Naive thymus-derived CD8-positive, alpha-beta T cell (primary cell): ENCODE measurements around the gene CYP2R1. TPM values are rescaled to one million over a fixed set of nuclear protein-coding genes. Genes with fewer than 3 reads are reported as not detected.
A peak's percentile ranks its signal among the peaks of the same experiment; 100 is the strongest.
"Not testable (repeated sequence)": the region's sequence is repeated elsewhere in the genome, so short reads cannot be mapped to it uniquely, and the experiment has no call there.

Source experiments
- ATAC-seq, 2 donors: fragments of 150-1000 bp; cut with Tn5 transposase in 1 of 2; sonication (Bioruptor Pico), chemical (Tn5 transposase) in 1 of 2; 1 replicate in 1 of 2; 2 replicates in 1 of 2; pipeline ENCODE4 v1.10.0; 2021; ENCODE audit warnings: mild to moderate bottlenecking in 2 of 2, moderate library complexity in 2 of 2
- POLR2A ChIA-PET: fragments of 350-600 bp; sonication (Branson Sonifier 250); formaldehyde crosslinking; loops from one replicate; lab custom pipeline; 2021; ENCODE audit warnings: antibody characterized with exemption; lab: Charles Lee
- DNase-seq, 10 donors: peaks; one replicate each; pipeline versions ENCODE4 v3.0.0 to v3.0.0-alpha.2; 2020 to 2022
- H3K27ac Mint-ChIP-seq, 10 donors: one replicate each; pipeline ENCODE4 v1.8.0; 2020 to 2022; ENCODE audit warnings: mild to moderate bottlenecking in 10 of 10, mixed read lengths in 10 of 10, moderate library complexity in 4 of 10, inconsistent platforms in 1 of 10
- H3K27me3 Mint-ChIP-seq, 5 donors: one replicate each; pipeline ENCODE4 v1.8.0; 2021 to 2022; ENCODE audit warnings: mixed read lengths in 5 of 5
- H3K36me3 Mint-ChIP-seq, 3 donors: one replicate each; pipeline ENCODE4 v1.8.0; 2020 to 2022; ENCODE audit warnings: mixed read lengths in 3 of 3, mild to moderate bottlenecking in 2 of 3, inconsistent platforms in 1 of 3
- H3K4me1 Mint-ChIP-seq, 4 donors: one replicate each; pipeline ENCODE4 v1.8.0; 2021 to 2022; ENCODE audit warnings: mixed read lengths in 4 of 4
- H3K4me3 Mint-ChIP-seq, 10 donors: one replicate each; pipeline ENCODE4 v1.8.0; 2020 to 2022; ENCODE audit warnings: mild to moderate bottlenecking in 10 of 10, mixed read lengths in 10 of 10, moderate library complexity in 6 of 10, inconsistent platforms in 1 of 10
- H3K9me3 Mint-ChIP-seq, 9 donors: one replicate each; pipeline ENCODE4 v1.8.0; 2020 to 2022; ENCODE audit warnings: mixed read lengths in 9 of 9, mild to moderate bottlenecking in 3 of 9, inconsistent platforms in 1 of 9, moderate library complexity in 1 of 9
- polyA plus RNA-seq, 3 donors: library from polyadenylated mRNA; unstranded; fragments of 300-500 nt; fragmentation: Illumina TruSeq; gene quantifications; one replicate each; pipeline ENCODE4 v1.2.3, GENCODE V29; 2021
- total RNA-seq, 8 experiments: library from RNA in 2 of 8; stranded (reverse) in 2 of 8; gene quantifications; one replicate each; pipeline ENCODE4 v1.2.3 and lab custom pipeline; 2021 to 2026

The CYP2R1 gene
- total and polyA plus RNA-seq, 5 experiments from 2014 or later = 11.9 to 19.4 (median 14.7) TPM

GRCh38 chr11:14886513-14886912, 5.5 kb downstream of the CYP2R1 start:
- H3K4me3 Mint-ChIP-seq = peak overlapping the region in 1 of 10 donors; percentile 36
- H3K27ac Mint-ChIP-seq = peak overlapping the region in 8 of 10 donors; percentile 13 to 75 (median 33)
- H3K9me3 Mint-ChIP-seq = peaks cover 0 to 12% (median 5%) of the 10 kb centered on the region in 9 donors
- DNase-seq = no peak
- peaks cover 24 to 59% (median 52%) of the 10 kb centered on the region in 4 donors for H3K4me1 Mint-ChIP-seq
- peaks cover 9 to 15% (median 12%) of the 10 kb centered on the region in 3 donors for H3K36me3 Mint-ChIP-seq
- POLR2A ChIA-PET = no interaction called here
- no peak for ATAC-seq
- no peaks in the 10 kb centered on the region for H3K27me3 Mint-ChIP-seq

DNA sequence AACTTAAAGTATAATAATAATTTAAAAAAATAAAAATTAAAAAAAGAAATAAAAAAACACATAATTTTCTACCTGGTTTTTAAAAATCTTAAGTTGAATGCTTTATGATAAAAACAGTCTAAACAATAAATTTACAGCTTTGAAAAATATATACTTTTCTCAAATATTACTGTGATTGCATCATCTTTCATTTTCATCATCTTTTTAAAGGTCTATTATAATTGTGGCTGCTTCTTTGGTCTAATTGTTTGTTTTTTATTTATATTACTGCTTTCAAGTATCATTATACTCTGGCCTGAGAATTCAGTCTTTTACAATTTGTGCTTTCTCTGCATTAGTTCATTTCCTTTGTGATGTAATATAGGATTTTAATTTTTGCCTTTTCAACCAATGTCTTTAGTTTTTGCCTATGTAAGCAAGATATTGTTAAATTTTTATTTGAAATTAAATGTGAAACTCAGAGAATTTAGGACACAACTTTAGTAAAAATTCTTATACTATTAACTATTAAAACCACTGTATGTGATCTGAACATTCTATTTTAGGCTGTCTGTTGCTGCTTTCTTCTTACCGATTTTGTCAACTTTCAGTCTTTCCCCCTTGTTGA, 7.3 kb downstream of the CYP2R1 start:
- DNase-seq (no peak), ATAC-seq (no peak)
- Mint-ChIP-seq H3K27ac (peak overlapping the region in 5 of 10 donors; percentile 4 to 22 (median 10)), H3K27me3 (no peaks in the 10 kb centered on the region), H3K36me3 (peaks cover 12 to 32% (median 29%) of the 10 kb centered on the region in 3 donors), H3K4me1 (peaks cover 19 to 45% (median 40%) of the 10 kb centered on the region in 4 donors), H3K4me3 (no peak overlapping the region), H3K9me3 (peaks cover 0 to 15% (median 8%) of the 10 kb centered on the region in 9 donors)
- POLR2A ChIA-PET = no interaction called here

- POLR2A ChIA-PET, DNase-seq, H3K27me3 Mint-ChIP-seq, ATAC-seq, H3K4me3 Mint-ChIP-seq, H3K27ac Mint-ChIP-seq: not testable (repeated sequence)
- peaks cover 17 to 34% (median 31%) of the 10 kb centered on the region in 4 donors for H3K4me1 Mint-ChIP-seq
- H3K9me3 Mint-ChIP-seq = peaks cover 0 to 15% (median 8%) of the 10 kb centered on the region in 9 donors
- H3K36me3 Mint-ChIP-seq = peaks cover 12 to 40% (median 34%) of the 10 kb centered on the region in 3 donors
Observed at GRCh38 chr11:14883683-14884082, 8.3 kb downstream of the CYP2R1 start.

DNA sequence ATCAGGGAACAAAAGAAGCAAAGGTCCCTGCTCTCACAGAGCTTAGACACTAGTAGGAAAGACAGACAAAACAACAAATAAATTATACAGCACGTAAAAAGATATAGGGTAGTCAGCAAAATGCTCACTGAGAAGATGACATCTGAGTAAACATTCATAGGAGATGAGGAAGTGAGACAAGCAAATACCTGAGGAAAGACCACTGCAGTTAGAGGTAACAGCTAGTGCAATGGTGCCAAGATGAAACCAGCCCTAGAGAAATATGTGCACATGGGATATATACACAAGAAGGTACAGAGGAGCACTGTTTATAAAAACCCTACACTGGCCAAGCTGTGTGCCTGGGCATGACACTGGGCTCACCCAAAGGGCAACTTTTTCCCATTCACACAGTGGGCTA, 9.8 kb downstream of the CYP2R1 start:
- H3K36me3 Mint-ChIP-seq = peaks cover 18 to 53% (median 47%) of the 10 kb centered on the region in 3 donors

GRCh38 chr11:14881576-14882193, 10.3 kb downstream of the CYP2R1 start:
- H3K27me3 Mint-ChIP-seq = no peaks in the 10 kb centered on the region
- no peak overlapping the region for H3K4me3 Mint-ChIP-seq
- peaks cover 18 to 56% (median 47%) of the 10 kb centered on the region in 3 donors for H3K36me3 Mint-ChIP-seq
- H3K9me3 Mint-ChIP-seq = peaks cover 0 to 15% (median 8%) of the 10 kb centered on the region in 9 donors
- peaks cover 4 to 19% (median 17%) of the 10 kb centered on the region in 4 donors for H3K4me1 Mint-ChIP-seq
- DNase-seq (no peak), ATAC-seq (no peak)
- POLR2A ChIA-PET = no interaction called here
- peak overlapping the region in 4 of 10 donors; percentile 2 to 68 (median 44) for H3K27ac Mint-ChIP-seq

More for the DNA sequence above, 9.8 kb downstream of the CYP2R1 start:
- Mint-ChIP-seq H3K27me3 (no peaks in the 10 kb centered on the region), H3K9me3 (peaks cover 0 to 15% (median 8%) of the 10 kb centered on the region in 9 donors), H3K27ac (peak overlapping the region in 4 of 10 donors; percentile 2 to 79 (median 40)), H3K4me3 (no peak overlapping the region), H3K4me1 (peaks cover 8 to 23% (median 22%) of the 10 kb centered on the region in 4 donors)
- POLR2A ChIA-PET = no interaction called here
- no peak for ATAC-seq
- DNase-seq = no peak

DNA sequence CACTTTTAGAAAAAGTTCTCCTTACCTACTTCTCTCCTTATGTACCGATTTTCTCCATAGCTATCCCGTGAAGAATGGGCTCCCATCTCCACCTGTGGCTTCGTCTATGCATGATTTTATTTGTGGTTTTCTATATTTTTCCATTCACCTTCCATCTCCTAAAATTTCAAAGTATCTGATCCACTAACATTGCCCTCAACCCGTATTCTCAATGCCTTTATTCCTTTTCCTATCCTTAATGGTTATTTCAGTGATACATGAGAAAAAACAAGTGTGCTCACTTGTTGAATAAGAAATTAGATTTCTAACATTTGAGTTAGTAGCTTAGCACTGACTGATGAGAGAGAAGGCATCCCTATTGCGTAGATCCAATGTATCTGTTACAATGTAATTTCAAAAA, 16.9 kb downstream of the CYP2R1 start:
- H3K27me3 Mint-ChIP-seq = peaks cover 0 to 1% (median 0%) of the 10 kb centered on the region in 5 donors
- H3K27ac Mint-ChIP-seq = peak overlapping the region in 6 of 10 donors; percentile 3 to 71 (median 56)
- H3K4me1 Mint-ChIP-seq = peaks cover 4 to 30% (median 14%) of the 10 kb centered on the region in 4 donors
- ATAC-seq = no peak
- peaks cover 13 to 85% (median 48%) of the 10 kb centered on the region in 3 donors for H3K36me3 Mint-ChIP-seq
- H3K9me3 Mint-ChIP-seq = no peaks in the 10 kb centered on the region
- H3K4me3 Mint-ChIP-seq = no peak overlapping the region
- DNase-seq = no peak
- POLR2A ChIA-PET = no interaction called here

DNA sequence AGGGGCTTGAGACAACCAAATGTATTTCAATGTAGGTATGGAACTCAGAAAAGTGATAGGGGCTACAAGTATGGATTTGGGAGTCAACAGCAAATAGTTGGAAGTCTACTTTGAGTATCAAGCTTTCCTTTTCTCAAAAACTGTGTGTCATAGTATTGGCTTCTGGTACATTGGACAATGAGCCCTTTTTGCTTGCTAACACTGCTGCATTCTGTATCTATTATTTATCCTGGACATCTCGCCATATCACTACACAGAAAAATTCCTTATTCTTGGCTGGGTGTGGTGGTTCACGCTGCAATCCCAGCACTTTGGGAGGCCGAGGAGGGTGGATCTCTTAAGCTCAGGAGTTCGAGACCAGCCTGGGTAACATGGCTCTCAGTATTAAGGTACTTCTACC, 18.4 kb downstream of the CYP2R1 start:
- Mint-ChIP-seq H3K9me3 (no peaks in the 10 kb centered on the region), H3K27ac (peak overlapping the region in 6 of 10 donors; percentile 15 to 72 (median 48)), H3K36me3 (peaks cover 12 to 89% (median 45%) of the 10 kb centered on the region in 3 donors), H3K27me3 (peaks cover 0 to 1% (median 0%) of the 10 kb centered on the region in 5 donors), H3K4me1 (peaks cover 6 to 43% (median 16%) of the 10 kb centered on the region in 4 donors), H3K4me3 (no peak overlapping the region)
- POLR2A ChIA-PET = no interaction called here
- ATAC-seq = no peak
- no peak for DNase-seq

DNA sequence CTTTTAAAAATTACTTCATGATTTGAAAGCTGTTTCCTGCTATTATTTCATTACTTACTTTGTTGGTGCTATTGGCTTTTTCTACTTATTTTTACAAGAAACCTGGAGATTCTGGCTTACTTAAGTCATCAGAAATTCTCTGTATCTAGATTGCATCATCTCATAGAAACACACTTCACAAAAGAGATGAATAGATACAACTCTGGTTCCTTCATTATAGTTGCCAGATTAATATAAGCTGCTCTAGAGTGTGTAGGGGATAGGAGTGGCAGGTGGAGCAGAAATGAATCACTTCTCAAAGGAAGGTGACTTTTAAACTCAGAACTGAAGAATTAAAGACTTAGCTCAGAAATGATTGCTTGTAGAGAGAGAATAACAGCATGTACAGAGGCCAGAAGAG, 20.0 kb downstream of the CYP2R1 start:
- Mint-ChIP-seq H3K4me1 (peaks cover 6 to 38% (median 18%) of the 10 kb centered on the region in 4 donors), H3K27me3 (peaks cover 0 to 1% (median 0%) of the 10 kb centered on the region in 5 donors), H3K27ac (peak overlapping the region in 8 of 10 donors; percentile 1 to 92 (median 54)), H3K4me3 (peak overlapping the region in 1 of 10 donors; percentile 8), H3K36me3 (peaks cover 11 to 90% (median 38%) of the 10 kb centered on the region in 3 donors), H3K9me3 (no peaks in the 10 kb centered on the region)
- no peak for ATAC-seq
- POLR2A ChIA-PET = no interaction called here
- DNase-seq = no peak

DNA sequence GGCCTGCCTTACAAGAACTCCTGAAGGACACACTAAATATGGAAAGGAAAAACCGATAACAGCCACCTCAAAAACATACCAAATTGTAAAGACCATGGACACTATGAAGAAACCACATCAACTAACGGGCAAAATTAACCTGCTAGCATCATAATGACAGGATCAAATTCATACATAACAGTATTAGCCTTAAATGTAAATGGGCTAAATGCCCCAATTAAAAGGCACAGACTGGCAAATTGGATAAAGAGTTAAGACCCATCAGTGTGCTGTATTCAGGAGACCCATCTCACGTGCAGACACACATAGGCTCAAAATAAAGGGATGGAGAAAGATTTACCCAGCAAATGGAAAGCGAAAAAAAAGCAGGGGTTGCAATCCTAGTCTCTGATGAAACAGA, 28.3 kb downstream of the CYP2R1 start:
- ATAC-seq, H3K4me3 Mint-ChIP-seq, H3K27me3 Mint-ChIP-seq, DNase-seq, POLR2A ChIA-PET: not testable (repeated sequence)
- H3K4me1 Mint-ChIP-seq = peaks cover 5 to 22% (median 10%) of the 10 kb centered on the region in 4 donors
- H3K27ac Mint-ChIP-seq = peak overlapping the region in 2 of 10 donors; percentile 2 to 60
- peaks cover 0 to 16% (median 10%) of the 10 kb centered on the region in 9 donors for H3K9me3 Mint-ChIP-seq
- H3K36me3 Mint-ChIP-seq = peaks cover 45 to 83% (median 54%) of the 10 kb centered on the region in 3 donors

GRCh38 chr11:14861680-14862079, 30.4 kb downstream of the CYP2R1 start:
- peak in 1 of 10 donors; percentile 56 for DNase-seq
- Mint-ChIP-seq H3K27ac (peak overlapping the region; percentile 33 to 85 (median 55)), H3K4me1 (peaks cover 11 to 32% (median 17%) of the 10 kb centered on the region in 4 donors), H3K27me3 (no peaks in the 10 kb centered on the region), H3K4me3 (peak overlapping the region in 1 of 10 donors; percentile 3), H3K9me3 (peaks cover 0 to 16% (median 10%) of the 10 kb centered on the region in 9 donors), H3K36me3 (peaks cover 48 to 83% (median 53%) of the 10 kb centered on the region in 3 donors)
- POLR2A ChIA-PET = no interaction called here
- peak; percentile 20 to 21 for ATAC-seq

DNA sequence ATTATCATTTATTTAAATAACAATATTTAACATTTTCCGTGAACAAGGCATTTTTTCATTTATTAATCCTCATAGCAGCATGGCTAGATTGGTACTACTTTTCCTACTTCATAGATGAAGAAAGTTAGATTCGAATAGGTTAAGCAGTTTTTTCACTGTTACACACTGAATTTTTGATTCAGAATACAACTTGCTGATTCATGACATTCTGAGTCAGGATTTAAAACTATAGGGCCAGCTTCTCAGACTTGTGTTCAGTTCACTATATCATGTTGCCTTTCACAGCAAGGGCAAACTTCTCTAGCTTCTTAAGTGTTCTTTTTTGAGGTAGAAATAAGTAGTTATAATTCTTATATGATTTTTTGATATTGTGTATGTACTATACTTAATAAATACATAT, 31.5 kb downstream of the CYP2R1 start:
- POLR2A ChIA-PET = interaction anchor here (1.4 kb wide), 1 partner anchor 32 kb away, joined by 3 read pairs; the partner anchor contains the start of gene CYP2R1
- H3K27me3 Mint-ChIP-seq = no peaks in the 10 kb centered on the region
- DNase-seq (no peak), ATAC-seq (no peak)
- H3K36me3 Mint-ChIP-seq = peaks cover 51 to 89% (median 60%) of the 10 kb centered on the region in 3 donors
- peaks cover 16 to 41% (median 24%) of the 10 kb centered on the region in 4 donors for H3K4me1 Mint-ChIP-seq
- H3K4me3 Mint-ChIP-seq = no peak overlapping the region
- H3K27ac Mint-ChIP-seq = no peak overlapping the region
- H3K9me3 Mint-ChIP-seq = peaks cover 0 to 16% (median 10%) of the 10 kb centered on the region in 9 donors

DNA sequence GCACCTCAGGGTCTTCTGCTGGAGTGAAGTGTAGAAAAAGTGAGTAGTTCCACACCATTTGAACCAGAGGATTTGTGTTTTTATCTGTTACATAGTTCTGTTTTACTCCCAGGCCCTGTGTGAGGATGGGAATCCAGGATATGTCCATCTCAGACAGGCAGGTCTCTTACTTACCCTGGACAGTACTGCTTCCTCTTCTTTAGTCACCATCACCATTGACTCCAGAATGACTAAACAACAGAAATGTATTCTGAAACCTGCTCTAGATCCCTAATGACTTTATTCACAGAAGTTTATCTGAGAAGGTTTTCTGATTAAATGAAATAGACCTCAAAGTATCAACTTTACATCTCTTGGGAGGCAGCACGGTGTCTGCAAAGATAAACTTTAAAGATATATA, 33.6 kb downstream of the CYP2R1 start:
- Mint-ChIP-seq H3K27me3 (no peaks in the 10 kb centered on the region), H3K9me3 (peaks cover 0 to 9% (median 5%) of the 10 kb centered on the region in 9 donors), H3K27ac (peak overlapping the region in 6 of 10 donors; percentile 30 to 81 (median 76)), H3K4me1 (peaks cover 13 to 45% (median 28%) of the 10 kb centered on the region in 4 donors), H3K36me3 (peaks cover 44 to 91% (median 60%) of the 10 kb centered on the region in 3 donors), H3K4me3 (no peak overlapping the region)
- no peak for DNase-seq
- no peak for ATAC-seq
- POLR2A ChIA-PET = no interaction called here
